ENCODE results near the gene CACHD1. TPM values are rescaled to one million over a fixed set of nuclear protein-coding genes. Genes with fewer than 3 reads are reported as not detected.
"Not testable (repeated sequence)": the region's sequence is repeated elsewhere in the genome, so short reads cannot be mapped to it uniquely, and the experiment has no call there.

The CACHD1 gene
- total RNA-seq, 2 experiments from 2014 or later, result 0.06 to 0.07 TPM

DNA sequence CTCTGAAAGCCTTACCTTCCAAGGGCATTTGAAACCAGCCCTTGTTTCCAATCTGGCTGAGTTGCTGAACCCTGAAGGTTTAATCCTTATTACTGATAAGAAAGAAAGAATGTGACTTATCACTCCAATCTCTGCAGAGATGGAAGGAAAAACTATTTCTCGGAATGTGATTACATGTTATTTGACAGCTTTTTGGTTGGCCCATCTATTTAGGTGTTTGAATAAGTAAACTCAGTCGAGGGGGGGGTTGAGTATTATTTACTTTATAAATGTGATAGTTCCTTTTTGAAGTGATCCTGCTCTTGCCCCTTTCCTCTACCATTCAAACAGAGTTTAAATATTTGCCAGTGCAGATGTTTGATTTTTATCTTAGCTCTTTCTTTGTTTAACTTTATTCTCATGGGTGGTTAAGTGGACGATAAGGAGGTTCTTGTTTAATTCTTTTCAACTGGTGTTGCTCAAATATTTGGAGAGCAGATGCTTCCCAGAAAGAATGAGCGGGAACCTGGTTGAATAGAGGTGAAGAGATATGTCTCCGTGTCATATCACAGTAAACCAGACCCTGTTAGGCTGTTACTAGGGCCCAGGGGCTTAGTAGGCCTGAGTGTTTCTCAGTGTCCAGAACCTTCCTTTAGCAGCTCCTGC is 126.1 kb downstream of the CACHD1 start:
- peaks cover 2% of the 10 kb centered on the region for H3K27me3 Mint-ChIP-seq
- CTCF ChIA-PET, result no interaction called here

DNA sequence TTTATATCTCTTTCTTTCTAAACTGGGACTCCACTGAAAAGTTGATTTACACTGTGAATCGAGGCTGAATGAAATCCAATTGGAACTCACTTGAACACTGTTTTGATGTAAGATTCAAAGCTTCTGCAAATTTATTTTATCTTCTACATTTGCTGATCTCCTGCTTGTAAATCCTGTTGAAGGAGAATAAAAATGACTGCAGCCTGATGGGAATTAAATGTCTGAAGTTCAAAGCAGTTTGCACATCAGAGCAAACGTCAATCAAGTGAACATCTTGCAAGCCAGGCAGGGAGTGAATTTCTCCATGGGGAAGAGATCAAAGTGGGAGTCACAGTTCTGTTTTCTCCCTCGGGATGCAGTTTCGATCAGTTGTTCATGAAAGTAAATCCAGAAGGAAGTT is 127.2 kb downstream of the CACHD1 start:
- no peaks in the 10 kb centered on the region for H3K36me3 Mint-ChIP-seq
- H3K9me3 Mint-ChIP-seq (ENCODE audit: low read depth), result no peaks in the 10 kb centered on the region
- no peaks in the 10 kb centered on the region for H3K4me1 Mint-ChIP-seq
- CTCF ChIA-PET, result no interaction called here
- DNase-seq (no peak), ATAC-seq (no peak)
- no peak overlapping the region for H3K4me3 Mint-ChIP-seq
- no peak overlapping the region for H3K27ac Mint-ChIP-seq
- peaks cover 2% of the 10 kb centered on the region for H3K27me3 Mint-ChIP-seq

More for the DNA sequence above, 126.1 kb downstream of the CACHD1 start:
- Mint-ChIP-seq H3K9me3 (ENCODE audit: low read depth) (no peaks in the 10 kb centered on the region), H3K27ac (no peak overlapping the region), H3K4me1 (no peaks in the 10 kb centered on the region), H3K4me3 (no peak overlapping the region), H3K36me3 (no peaks in the 10 kb centered on the region)
- no peak for DNase-seq
- no peak for ATAC-seq

DNA sequence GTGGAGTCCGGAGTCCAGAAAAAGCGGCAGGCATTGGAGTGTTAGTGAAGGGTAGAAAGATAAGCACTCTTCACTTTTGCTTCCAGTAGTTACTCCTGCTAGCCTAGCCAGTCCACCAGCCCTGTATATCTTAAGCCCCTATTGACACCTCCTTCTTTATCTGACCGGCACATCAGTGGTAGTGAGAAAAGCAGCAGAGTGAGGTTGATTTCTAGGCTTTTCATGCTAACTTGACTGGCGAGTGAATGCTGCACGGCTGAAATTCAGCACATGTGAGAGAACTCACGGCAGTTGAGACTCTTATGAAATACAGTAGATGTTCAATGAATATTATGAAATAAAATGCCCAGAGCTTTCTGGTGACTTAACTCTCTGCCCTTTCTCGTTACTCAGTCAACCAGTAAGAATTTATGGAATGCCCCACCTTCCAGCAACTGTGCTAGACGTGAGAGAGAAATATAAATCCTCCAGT is 128.2 kb downstream of the CACHD1 start:
- no peak for DNase-seq
- no peak overlapping the region for H3K4me3 Mint-ChIP-seq
- CTCF ChIA-PET, result no interaction called here
- no peaks in the 10 kb centered on the region for H3K36me3 Mint-ChIP-seq
- peaks cover 2% of the 10 kb centered on the region for H3K27me3 Mint-ChIP-seq
- no peak overlapping the region for H3K27ac Mint-ChIP-seq
- no peaks in the 10 kb centered on the region for H3K9me3 Mint-ChIP-seq (ENCODE audit: low read depth)
- ATAC-seq, result no peak
- H3K4me1 Mint-ChIP-seq, result no peaks in the 10 kb centered on the region

DNA sequence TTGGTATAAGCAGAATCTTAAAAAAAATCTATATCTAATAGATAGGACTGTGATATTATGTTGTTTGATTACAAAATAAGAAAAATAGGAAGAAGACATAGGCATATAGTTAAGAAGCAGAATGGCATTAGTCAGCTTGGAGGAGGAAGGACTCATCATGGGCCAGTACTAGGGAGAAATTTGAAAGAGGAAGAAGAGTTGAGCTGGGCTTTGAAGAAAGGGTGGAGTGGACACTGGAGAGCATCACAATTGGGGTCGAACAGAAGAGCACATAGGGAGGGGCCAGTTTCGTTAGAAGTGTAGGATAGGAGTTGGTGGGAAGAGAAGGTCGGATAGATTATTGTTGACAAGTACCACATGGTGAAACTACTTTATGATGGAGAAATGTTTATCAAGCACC is 129.3 kb downstream of the CACHD1 start:
- H3K4me1 Mint-ChIP-seq, result no peaks in the 10 kb centered on the region
- H3K4me3 Mint-ChIP-seq, result no peak overlapping the region
- DNase-seq (no peak), ATAC-seq (no peak)
- H3K27ac Mint-ChIP-seq, result no peak overlapping the region
- CTCF ChIA-PET, result no interaction called here
- peaks cover 4% of the 10 kb centered on the region for H3K27me3 Mint-ChIP-seq
- H3K36me3 Mint-ChIP-seq, result no peaks in the 10 kb centered on the region
- H3K9me3 Mint-ChIP-seq (ENCODE audit: low read depth), result no peaks in the 10 kb centered on the region

DNA sequence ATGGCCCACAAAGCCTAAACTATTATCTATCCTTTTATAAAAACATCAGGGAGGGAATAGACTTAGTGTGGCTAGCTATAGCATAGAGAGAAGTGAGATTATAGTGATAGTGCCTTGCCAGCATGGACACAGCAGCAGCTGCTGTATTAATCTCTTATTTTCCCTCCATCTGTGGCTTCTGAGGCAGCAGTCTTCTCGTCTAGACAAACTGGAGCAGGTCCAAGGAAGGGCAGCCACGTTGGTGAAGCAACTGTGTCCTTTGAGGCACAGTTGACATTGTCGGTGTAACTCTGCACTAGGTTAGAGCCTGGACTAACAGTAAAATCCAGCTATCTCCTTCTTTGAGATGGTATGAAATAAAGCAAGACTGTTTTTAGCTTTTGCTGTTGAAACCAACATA is 131.3 kb downstream of the CACHD1 start:
- Mint-ChIP-seq H3K27me3 (peaks cover 4% of the 10 kb centered on the region), H3K9me3 (ENCODE audit: low read depth) (no peaks in the 10 kb centered on the region), H3K4me1 (no peaks in the 10 kb centered on the region), H3K27ac (no peak overlapping the region), H3K36me3 (no peaks in the 10 kb centered on the region), H3K4me3 (no peak overlapping the region)
- CTCF ChIA-PET, result no interaction called here
- DNase-seq, result no peak
- ATAC-seq, result no peak

DNA sequence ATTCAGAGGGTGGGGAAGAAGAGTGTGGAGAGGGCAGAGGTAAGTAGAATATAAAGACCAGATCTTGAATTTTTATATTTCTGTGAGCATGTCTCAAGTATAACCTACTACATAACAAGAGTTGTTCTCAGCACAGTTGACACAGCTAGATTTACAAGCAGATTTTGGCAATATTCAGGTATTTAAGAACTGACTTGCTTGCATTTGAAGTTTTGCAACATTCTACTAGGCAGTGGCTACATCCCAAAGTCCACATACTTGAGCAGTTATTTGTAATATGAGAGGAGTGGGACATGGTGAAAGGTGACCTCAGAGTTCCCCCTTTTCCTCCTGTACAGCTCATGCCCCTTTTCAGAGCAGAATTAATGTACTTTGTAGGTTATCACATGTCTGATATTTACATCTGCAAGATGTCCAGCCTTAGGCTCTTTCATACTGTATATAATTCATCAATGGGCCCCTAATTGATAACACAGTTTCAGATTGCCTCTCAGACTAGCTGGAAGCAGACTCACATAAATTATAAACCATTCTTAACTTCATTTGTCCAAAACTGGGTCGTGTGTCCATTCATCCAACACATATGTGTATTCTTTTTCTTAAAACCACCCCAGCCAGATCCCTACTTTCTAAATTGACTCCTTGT is 138.2 kb downstream of the CACHD1 start:
- DNase-seq (no peak), ATAC-seq (no peak)
- Mint-ChIP-seq H3K4me3 (no peak overlapping the region), H3K4me1 (no peaks in the 10 kb centered on the region), H3K9me3 (ENCODE audit: low read depth) (no peaks in the 10 kb centered on the region), H3K27ac (no peak overlapping the region), H3K27me3 (peaks cover 2% of the 10 kb centered on the region), H3K36me3 (no peaks in the 10 kb centered on the region)
- CTCF ChIA-PET, result no interaction called here

DNA sequence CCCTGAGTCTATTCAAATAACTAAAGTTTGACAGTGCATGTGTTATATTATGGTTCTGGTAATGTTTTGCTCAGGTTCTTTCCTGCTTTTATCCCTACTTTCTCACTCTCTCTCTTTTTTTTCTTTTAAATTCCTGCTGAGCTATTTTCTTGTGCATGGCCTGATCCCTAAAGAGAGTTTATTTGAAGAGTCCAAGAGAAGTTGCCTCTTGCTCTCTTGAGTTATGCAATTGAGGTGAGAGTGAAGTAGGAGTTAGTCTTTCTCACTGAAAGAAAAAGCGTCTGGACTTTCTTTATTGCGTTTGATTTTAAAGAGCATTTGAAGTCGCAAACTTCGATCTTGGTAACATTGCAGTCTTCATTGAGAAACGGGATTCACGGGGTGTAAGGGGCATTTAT is 138.7 kb downstream of the CACHD1 start:
- no peaks in the 10 kb centered on the region for H3K36me3 Mint-ChIP-seq
- ATAC-seq (no peak), DNase-seq (no peak)
- H3K9me3 Mint-ChIP-seq (ENCODE audit: low read depth), result no peaks in the 10 kb centered on the region
- no peak overlapping the region for H3K4me3 Mint-ChIP-seq
- no peaks in the 10 kb centered on the region for H3K4me1 Mint-ChIP-seq
- H3K27me3 Mint-ChIP-seq, result peaks cover 2% of the 10 kb centered on the region
- CTCF ChIA-PET, result no interaction called here
- H3K27ac Mint-ChIP-seq, result no peak overlapping the region

DNA sequence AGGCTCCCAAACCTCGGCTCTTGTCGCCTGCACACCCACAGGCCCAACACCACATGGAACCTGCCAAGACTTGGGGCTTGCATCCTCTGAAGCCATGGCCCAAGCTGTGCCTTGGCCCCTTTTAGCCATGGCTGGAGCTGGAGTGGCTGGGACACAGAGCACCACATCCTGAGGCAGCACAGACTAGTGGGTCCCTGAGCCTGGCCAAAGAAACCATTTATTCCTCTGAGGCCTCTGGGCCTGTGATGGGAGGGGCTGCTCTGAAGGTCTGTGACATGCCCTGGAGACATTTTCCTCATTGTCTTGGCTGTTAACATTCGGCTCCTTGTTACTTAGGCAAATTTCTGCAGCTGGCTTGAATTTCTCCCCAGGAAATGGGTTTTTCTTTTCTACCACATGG is 141.0 kb downstream of the CACHD1 start:
- H3K4me1 Mint-ChIP-seq; H3K4me3 Mint-ChIP-seq; DNase-seq; CTCF ChIA-PET; H3K27ac Mint-ChIP-seq; H3K36me3 Mint-ChIP-seq; ATAC-seq; H3K27me3 Mint-ChIP-seq; H3K9me3 Mint-ChIP-seq (ENCODE audit: low read depth): not testable (repeated sequence)

DNA sequence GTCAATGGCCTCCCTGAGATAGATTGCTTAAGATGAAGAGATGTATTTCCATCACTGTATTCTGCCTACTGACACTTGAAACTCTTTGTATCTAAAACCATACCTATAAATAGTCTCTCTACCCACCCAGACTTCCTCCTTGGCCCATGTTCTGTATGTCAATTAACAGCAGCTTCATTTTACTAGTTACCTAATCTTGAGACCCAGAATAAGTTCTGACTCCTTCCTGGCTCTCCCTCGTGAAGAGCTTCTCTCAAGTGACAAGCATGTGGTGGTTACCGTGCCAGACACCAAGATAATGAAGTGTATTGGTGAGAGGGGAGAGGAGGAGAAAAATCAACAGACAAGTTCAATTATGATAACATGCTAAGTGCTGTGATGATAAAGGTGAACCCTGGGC is 146.1 kb downstream of the CACHD1 start:
- peaks cover 28% of the 10 kb centered on the region for H3K27me3 Mint-ChIP-seq
- no peak overlapping the region for H3K27ac Mint-ChIP-seq
- H3K4me3 Mint-ChIP-seq, result no peak overlapping the region
- DNase-seq (no peak), ATAC-seq (no peak)
- H3K9me3 Mint-ChIP-seq (ENCODE audit: low read depth), result no peaks in the 10 kb centered on the region
- H3K36me3 Mint-ChIP-seq, result no peaks in the 10 kb centered on the region
- CTCF ChIA-PET, result no interaction called here
- no peaks in the 10 kb centered on the region for H3K4me1 Mint-ChIP-seq

DNA sequence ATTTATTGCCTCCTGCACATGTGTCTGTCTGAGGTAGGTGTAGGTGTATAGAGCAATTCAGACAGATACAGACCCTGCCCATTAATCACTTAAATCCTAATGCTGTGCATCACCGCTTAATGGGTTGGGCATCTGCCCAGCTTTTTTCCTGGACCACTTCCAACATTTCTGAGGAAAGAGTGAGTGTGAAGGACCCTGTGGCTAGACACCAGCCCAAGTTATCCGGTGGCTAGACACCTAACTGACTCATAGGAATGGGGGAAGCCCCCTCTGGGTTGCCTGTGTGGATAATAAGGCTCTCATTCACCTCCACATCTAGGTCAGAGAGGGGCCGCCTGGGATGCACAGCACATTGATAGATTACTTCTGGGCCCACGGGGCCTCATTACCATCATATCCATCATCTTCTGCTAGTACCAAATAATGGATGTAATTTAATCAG is 153.8 kb downstream of the CACHD1 start:
- H3K9me3 Mint-ChIP-seq (ENCODE audit: low read depth), result no peaks in the 10 kb centered on the region
- peaks cover 14% of the 10 kb centered on the region for H3K27me3 Mint-ChIP-seq
- no peaks in the 10 kb centered on the region for H3K36me3 Mint-ChIP-seq
- H3K4me1 Mint-ChIP-seq, result peaks cover 3% of the 10 kb centered on the region
- ATAC-seq, result no peak
- no peak overlapping the region for H3K4me3 Mint-ChIP-seq
- CTCF ChIA-PET, result interaction anchor here (0.9 kb wide), 1 partner anchor 67 kb away, joined by 3 read pairs; no protein-coding TSS in a partner anchor
- DNase-seq, result no peak
- H3K27ac Mint-ChIP-seq, result no peak overlapping the region

DNA sequence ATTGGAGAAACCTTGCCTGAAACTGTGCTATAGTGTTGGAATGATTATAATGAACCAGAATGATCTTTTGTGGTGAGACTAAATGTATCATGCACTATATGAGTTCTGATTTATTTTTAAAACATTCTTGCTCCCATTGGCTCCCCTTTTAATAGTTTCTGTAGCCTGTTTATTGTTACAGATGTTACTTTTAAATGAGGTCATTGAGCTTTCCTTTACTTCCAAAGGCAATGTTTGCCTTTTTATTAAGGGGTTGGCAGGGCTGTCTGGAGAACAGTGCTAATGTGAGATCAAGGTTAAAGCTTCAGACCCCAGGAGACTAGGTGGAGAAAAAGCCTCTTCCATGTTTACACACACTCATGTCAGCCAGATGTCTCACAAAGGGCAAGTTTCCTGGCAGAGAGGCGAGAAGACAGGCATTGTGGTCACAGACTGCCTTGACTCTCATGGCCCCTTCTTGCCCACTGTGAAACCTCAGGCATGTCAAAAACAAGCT is 154.3 kb downstream of the CACHD1 start:
- Mint-ChIP-seq H3K27me3 (peaks cover 9% of the 10 kb centered on the region), H3K4me3 (no peak overlapping the region), H3K27ac (no peak overlapping the region), H3K9me3 (ENCODE audit: low read depth) (no peaks in the 10 kb centered on the region), H3K36me3 (no peaks in the 10 kb centered on the region), H3K4me1 (peaks cover 3% of the 10 kb centered on the region)
- ATAC-seq (no peak), DNase-seq (no peak)
- CTCF ChIA-PET, result interaction anchor here (0.7 to 0.9 kb wide), 2 partner anchors 16 to 67 kb away, joined by 3 read pairs; no protein-coding TSS in a partner anchor

DNA sequence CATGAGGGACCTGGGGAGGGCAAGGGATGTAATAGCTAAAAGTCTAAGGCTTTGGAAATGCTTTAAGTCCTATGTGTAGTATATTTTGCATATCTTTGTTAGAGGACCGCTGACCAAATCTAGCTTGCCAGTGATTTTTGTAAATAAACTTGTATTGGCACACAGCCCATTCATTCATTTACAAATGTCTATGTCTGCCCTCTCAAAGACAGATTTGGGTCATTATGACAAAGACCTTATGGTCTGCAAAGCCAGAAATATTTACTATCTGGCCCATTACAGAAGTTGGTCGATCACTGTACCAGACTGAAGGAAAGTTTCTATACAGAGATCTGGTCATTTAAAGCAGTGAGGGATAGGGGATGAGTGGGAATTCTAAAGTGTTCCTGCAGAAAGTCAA is 154.9 kb downstream of the CACHD1 start:
- no peak overlapping the region for H3K27ac Mint-ChIP-seq
- DNase-seq (no peak), ATAC-seq (no peak)
- no peak overlapping the region for H3K4me3 Mint-ChIP-seq
- peaks cover 6% of the 10 kb centered on the region for H3K27me3 Mint-ChIP-seq
- CTCF ChIA-PET, result interaction anchor here (0.7 to 0.9 kb wide), 2 partner anchors 16 to 68 kb away, joined by 3 read pairs; no protein-coding TSS in a partner anchor
- peaks cover 3% of the 10 kb centered on the region for H3K4me1 Mint-ChIP-seq
- H3K9me3 Mint-ChIP-seq (ENCODE audit: low read depth), result no peaks in the 10 kb centered on the region
- H3K36me3 Mint-ChIP-seq, result no peaks in the 10 kb centered on the region

DNA sequence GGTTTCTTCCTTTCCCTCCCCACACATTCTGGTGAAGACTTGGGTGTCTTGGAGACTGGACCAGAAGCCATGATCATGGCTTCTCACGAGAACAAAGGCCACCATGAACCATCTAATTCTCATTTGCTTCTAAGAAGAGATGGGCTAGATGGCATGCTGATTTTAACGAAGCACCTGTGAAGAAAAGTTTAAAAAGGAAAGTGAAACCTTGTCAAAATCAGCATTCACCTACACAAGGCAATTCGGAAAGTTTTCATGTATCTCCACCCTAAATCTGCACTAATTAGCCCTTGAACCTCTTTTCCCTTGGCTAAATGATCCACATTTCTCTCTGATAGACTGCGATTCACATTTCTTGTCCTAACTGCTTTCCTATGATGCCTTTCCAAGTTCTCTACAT is 160.7 kb downstream of the CACHD1 start:
- no peak overlapping the region for H3K4me3 Mint-ChIP-seq
- peaks cover 7% of the 10 kb centered on the region for H3K4me1 Mint-ChIP-seq
- peak; percentile 6 for ATAC-seq
- peaks cover 2% of the 10 kb centered on the region for H3K27me3 Mint-ChIP-seq
- no peak for DNase-seq
- no peaks in the 10 kb centered on the region for H3K9me3 Mint-ChIP-seq (ENCODE audit: low read depth)
- H3K27ac Mint-ChIP-seq, result no peak overlapping the region
- H3K36me3 Mint-ChIP-seq, result no peaks in the 10 kb centered on the region
- CTCF ChIA-PET, result no interaction called here

DNA sequence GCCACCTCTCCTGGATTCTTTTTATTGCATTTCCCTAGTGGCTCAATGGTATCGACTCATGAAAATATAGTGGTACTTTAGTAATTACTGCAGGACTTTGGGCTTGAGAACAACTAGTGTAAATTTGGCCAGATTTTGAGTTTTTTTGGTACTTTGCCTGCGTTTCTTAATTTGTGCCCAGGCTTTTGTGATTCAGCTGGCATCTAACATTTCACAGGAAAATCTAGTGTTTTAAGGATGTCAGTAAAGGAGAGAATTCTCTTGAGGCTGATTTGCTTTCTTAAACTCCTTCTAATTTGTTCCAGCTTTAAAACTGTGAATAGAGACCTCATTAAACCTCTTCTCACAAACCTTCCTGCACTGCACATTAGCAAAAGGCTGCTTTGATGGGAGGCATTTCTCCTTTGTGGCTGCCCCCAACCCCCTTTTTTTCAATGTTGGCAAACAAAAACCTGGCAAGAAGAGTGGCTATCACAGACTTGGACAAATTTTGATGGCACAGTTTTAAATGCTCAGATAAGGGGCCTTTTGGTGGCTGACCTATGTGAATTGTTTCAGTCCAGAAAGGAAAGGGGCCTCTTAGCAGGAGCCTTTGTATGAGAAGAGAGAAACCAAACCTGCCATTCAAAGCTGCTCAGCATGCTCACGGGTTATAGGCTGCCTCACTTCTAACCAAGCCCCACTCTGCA is 161.6 kb downstream of the CACHD1 start:
- no peaks in the 10 kb centered on the region for H3K36me3 Mint-ChIP-seq
- no peak overlapping the region for H3K27ac Mint-ChIP-seq
- peaks cover 2% of the 10 kb centered on the region for H3K27me3 Mint-ChIP-seq
- no peak for ATAC-seq
- peaks cover 7% of the 10 kb centered on the region for H3K4me1 Mint-ChIP-seq
- H3K4me3 Mint-ChIP-seq, result no peak overlapping the region
- no peak for DNase-seq
- CTCF ChIA-PET, result no interaction called here
- no peaks in the 10 kb centered on the region for H3K9me3 Mint-ChIP-seq (ENCODE audit: low read depth)

Data from activated CD8-positive, alpha-beta memory T cell treated with anti-CD3 and anti-CD28 coated beads, Interleukin-2, amount 10 ng/mL, durations not matched to agents 7 days and 5 days (primary cell).